GM18526 (cell line): ENCODE data around the gene RET.

Source experiments
- POLR2A ChIP-seq: IDR thresholded peaks from 3 replicates; pipeline ENCODE4 v1.6.1; 2011; ENCODE audit not compliant: insufficient read length; ENCODE audit errors: extremely low read depth

The RET gene

DNA sequence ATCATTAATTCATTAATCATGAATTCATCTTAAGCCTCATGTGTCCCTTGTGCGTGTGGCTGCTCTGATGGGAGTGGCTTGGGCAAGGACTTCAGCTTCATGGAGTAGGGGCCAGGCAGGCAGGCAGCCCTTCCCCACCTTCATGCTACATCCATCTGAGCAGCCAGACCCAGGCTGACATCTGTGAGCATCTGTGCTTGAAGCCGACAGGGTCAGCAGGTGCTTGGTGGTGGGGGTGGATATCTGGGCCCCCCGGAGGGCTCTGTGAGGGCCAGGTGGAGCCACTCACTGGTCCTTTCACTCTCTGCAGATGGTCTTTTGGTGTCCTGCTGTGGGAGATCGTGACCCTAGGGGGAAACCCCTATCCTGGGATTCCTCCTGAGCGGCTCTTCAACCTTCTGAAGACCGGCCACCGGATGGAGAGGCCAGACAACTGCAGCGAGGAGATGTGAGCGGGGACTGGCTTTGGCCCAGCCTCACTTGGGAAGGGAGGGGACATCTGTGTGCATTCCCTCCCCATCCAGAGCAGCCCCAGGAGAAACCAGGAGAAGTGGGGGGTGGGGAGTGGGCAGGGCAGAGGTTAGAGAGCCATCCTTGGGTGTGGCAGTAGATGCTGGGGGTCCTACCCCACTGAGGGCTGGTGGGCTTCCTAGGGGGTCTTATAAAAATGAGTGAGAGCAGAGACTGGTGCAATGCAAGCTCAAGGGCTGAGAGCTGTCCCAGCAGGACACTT, 46.7 kb downstream of the RET start:
- no peak for TF ChIP-seq POLR2A

DNA sequence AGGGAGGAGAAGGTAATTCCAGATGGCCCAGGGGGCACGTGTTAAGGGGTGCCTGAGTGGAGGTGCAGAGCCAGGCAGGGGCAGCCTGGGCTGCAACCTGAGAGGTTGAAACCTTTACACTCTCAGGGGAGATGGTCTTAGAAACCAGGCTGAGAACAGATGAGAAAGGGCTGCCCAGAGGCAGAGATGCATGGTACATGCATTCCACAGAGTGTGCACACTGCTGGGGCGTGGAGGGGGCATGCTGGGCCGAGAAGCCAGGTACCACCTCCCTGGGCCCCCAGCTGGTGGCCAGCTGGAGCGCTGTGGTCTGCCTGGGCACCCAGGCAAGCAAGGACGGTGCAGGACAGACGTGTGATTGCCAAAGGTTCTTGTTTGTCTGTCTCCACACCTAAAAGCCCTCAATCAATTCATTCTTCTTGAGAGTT, 47.2 kb downstream of the RET start:
- no peak for TF ChIP-seq POLR2A

DNA sequence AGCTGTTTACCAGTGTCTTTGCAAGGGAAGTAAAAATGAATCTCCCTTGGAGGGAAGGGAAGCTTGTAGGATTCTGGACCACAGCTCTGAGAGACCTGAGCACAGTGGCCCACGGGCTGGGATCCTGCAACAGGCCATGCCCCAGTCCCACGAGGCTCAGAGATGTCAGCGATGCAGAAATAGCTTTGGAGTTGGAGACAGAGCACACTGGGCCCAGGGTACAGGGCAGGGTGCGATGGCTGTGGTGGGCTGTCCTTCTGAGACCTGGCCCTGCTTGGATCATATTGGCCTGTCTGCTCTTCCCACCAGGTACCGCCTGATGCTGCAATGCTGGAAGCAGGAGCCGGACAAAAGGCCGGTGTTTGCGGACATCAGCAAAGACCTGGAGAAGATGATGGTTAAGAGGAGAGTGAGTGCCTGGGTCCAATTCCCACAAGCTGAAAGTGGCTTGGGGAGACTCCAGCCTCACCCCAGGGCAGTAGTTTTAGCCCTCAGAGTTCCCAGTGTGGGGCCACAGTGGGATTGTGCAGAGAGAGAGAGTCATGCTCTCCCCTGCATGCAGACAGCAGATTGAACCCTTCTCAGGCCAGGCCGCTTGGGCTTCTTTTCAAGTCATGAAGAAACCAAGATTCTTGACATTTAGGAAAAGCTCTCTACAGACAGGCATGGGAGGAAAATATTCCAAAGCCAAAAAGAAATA, 47.9 kb downstream of the RET start:
- no peak for TF ChIP-seq POLR2A

DNA sequence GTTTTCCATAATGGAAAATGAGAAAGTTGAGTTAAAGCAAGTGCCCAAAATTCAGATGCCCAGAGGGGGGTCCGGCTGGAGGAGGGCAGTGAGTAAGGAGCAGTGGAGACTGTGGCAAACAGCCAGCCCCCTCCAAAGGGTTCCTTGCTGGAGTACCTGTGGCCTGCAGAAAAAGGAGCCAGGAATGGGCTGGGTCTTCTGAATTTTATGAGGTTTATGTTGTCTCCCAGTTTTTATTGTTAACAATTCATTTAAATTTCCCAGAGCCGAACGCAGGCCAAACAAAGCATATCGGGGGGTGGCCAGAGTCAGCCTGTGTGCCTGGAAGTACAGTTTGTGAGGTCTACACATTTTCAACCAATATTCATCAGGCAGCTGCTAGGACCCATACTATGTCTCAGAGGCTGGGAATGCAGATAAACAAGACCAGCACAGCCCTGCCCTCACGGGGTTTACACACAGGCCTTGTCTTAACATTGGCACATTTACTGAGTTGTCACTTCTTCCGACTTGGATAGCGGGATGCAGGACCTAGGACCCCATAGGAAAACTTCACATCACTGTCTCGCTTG, 48.5 kb downstream of the RET start:
- no peak for TF ChIP-seq POLR2A

DNA sequence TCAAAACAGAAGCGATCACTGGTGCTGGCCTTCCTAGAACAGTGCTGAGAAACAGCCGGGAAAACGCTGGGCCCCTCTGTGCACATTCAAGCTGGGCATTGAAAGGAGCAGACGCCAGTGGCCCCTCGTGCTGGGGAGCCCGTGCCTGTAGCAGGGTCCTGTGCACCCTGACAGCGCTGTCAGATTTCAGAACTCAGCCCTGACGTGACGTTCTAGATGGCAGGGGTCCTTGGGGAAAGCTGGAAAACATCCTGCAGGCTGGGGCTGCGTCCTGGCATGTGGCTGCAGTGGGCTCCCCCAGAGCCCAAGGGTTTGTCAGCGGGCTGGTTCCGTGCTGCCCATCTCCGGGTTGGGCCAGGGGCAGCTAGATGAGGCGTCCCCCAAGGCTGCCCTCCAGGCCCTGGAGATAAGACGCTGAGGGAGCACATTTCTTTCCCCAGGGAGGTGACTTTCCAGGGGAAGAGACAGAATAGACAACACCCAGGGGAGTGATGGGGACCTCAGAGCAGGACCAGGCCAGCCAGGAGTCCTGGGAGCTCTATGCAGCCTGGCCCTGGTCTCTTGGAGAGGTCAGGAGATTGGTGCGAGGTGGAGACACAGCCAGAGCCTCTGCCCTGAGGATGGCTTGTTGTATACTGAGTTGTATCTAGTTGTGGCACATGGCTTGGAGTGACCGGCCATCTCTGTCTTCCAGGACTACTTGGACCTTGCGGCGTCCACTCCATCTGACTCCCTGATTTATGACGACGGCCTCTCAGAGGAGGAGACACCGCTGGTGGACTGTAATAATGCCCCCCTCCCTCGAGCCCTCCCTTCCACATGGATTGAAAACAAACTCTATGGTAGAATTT, 49.2 kb downstream of the RET start:
- TF ChIP-seq POLR2A: no peak

DNA sequence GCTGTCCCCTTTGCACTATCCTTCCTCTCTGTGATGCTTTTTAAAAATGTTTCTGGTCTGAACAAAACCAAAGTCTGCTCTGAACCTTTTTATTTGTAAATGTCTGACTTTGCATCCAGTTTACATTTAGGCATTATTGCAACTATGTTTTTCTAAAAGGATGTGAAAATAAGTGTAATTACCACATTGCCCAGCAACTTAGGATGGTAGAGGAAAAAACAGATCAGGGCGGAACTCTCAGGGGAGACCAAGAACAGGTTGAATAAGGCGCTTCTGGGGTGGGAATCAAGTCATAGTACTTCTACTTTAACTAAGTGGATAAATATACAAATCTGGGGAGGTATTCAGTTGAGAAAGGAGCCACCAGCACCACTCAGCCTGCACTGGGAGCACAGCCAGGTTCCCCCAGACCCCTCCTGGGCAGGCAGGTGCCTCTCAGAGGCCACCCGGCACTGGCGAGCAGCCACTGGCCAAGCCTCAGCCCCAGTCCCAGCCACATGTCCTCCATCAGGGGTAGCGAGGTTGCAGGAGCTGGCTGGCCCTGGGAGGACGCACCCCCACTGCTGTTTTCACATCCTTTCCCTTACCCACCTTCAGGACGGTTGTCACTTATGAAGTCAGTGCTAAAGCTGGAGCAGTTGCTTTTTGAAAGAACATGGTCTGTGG, 50.0 kb downstream of the RET start:
- no peak for TF ChIP-seq POLR2A

DNA sequence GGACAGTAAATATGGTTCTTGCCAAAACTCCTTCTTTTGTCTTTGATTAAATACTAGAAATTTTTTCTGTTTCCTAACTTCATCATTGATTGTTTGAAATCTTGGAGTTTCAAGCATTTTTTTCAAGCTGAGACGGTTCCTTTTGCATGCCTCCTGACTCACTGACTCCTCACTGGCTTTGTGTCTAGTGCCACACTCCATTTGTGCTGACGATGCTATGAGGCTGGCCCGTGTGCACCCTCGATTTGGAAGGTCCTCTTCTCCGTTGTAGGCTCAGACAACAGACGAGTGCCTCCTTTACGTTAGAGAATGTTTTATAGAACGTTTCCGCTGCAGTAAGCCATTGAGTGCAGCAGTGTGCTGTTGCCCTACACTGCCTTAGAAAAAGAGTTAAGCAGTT, 50.6 kb downstream of the RET start:
- no peak for TF ChIP-seq POLR2A

DNA sequence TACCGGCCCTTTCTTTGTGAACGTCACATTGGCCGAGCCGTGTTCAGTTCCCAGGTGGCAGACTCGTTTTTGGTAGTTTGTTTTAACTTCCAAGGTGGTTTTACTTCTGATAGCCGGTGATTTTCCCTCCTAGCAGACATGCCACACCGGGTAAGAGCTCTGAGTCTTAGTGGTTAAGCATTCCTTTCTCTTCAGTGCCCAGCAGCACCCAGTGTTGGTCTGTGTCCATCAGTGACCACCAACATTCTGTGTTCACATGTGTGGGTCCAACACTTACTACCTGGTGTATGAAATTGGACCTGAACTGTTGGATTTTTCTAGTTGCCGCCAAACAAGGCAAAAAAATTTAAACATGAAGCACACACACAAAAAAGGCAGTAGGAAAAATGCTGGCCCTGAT, 51.5 kb downstream of the RET start:
- no peak for TF ChIP-seq POLR2A

DNA sequence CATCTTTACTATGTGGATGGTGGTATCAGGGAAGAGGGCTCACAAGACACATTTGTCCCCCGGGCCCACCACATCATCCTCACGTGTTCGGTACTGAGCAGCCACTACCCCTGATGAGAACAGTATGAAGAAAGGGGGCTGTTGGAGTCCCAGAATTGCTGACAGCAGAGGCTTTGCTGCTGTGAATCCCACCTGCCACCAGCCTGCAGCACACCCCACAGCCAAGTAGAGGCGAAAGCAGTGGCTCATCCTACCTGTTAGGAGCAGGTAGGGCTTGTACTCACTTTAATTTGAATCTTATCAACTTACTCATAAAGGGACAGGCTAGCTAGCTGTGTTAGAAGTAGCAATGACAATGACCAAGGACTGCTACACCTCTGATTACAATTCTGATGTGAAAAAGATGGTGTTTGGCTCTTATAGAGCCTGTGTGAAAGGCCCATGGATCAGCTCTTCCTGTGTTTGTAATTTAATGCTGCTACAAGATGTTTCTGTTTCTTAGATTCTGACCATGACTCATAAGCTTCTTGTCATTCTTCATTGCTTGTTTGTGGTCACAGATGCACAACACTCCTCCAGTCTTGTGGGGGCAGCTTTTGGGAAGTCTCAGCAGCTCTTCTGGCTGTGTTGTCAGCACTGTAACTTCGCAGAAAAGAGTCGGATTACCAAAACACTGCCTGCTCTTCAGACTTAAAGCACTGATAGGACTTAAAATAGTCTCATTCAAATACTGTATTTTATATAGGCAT, 52.3 kb downstream of the RET start:
- TF ChIP-seq POLR2A: no peak

DNA sequence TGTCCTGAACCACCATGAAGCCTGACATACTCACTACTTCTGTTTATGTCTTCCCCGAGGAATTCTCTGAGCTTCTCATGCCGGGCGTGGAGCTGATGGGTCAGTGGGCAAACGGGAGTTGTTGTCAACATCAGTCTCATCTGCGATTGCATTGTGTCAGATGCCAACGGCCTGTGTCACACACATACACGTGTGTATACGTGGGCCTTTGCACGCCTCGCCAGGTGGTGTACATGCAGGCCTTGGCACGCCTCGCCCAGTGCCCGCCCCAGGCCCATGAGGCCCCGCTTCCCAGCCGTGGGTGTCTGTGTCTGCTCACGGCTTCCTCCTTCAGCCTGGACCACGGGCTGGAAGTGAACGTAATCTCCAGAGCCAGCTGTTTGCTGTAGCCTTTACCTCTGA, 53.9 kb downstream of the RET start:
- TF ChIP-seq POLR2A: no peak

DNA sequence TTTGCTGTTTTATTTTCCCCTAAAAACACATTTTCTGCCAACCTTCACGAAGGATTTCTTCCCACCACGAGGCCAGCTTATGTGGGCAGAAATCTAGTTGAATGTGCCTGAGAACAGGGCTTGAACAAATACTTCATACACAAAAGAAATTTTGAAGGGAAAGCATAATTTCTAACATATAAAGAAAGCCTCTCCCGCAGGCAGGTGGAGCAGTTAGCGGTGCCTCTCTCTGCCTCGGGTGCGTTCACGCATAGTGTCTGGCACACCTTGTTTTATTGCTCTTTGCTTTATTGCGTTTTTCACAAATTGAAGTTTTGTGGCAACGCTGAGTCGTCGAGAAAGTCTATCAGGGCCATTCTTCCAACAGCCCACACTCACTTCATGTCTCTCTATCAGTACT, 54.4 kb downstream of the RET start:
- no peak for TF ChIP-seq POLR2A

DNA sequence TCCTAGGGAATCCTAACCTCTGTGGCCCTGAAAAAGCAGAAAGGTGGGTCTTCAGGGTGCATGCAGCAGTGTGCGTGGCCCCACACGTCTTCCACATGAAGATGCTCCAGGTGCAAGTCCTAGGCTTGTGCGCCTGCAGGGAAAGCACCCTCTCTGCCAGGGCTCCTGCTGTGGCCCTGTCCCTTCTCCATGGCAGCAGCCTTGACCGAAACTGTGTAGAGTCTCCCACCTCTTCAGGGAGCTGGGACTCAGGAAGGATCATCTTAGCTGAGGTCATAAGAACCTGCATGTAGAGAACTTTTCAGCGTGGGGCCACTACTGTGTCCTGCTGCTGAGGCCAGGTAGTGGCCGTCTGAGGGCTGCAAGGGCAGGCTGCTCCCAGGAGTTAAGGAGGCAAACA, 55.0 kb downstream of the RET start:
- no peak for TF ChIP-seq POLR2A

DNA sequence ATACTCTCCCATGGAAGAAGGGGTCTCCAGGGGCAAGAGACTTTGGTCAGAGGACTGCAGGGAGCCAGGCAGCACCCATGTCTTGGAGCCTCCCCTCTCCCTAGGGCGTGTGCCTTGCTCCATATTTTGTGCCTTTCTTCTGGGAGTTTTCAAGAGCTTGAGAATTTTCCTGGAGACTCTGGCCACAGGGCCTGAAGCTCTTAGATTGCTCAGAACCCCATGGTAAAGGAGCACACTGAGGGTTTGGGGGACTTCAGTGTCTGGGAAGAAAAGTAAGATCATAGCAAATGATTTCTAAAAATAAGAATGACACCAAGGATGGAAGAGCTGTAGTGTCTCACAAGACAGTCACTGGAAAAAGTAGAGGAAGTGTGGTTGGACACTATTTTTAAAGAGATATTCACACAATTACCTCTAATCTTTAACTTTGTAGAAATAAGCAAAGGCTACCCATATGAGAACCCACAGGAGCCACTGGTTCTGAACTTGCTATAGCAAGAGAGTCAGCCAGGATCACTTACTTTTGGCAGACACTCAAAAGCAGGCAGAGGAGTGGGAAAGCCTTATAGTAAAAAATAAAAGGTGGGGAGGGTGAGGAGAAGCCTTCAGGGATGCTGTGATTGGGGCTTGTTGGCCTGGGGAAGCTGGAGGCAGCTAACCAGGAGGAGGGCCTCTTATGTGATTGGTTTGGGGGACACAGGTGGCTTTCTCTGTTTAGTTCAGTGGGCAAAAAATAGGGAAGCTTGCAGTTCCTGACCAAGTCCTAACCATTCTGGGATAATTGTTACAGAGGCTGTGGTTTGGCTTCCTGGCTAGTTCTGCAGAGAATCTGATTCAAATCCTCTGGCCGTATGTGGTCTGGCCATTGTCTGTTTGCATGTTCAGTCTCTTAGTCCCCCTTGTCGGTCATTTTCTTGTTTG, 56.3 kb downstream of the RET start:
- no peak for TF ChIP-seq POLR2A

DNA sequence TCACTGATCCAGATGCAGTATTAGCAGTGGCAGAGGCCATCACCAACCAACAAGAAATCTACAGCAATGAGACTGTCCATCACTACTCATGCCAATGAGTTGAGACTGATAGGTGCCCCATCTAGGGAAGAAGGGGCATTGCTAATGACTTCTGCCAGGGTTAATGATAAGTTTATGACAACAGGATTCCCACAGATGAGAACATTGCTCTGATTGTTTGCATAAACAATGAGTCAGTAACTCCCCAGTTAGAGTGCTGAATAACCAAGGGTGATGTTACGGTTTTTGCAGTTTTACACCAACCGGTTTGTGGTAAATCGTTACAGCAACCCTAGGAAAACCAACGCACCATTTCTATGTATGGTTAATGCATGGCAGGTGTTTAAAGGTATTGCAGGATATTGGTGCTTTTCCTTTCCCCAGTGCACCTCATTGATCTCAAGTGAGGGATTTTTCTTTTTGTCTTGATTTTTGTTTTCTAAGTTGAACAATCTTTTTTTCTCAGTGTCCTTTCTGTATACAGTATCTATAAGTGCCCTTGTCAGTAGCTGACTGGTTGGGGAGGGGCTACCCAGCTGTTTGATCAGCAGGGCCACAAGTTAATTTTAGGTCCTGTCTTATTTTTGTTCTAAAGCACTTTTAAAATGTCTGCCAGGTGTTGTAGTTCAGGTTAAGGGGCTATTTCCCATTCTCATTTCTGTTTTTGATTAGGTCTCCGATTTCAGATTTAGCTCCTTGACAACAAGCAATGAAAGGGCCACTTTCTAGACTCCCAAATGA, 57.4 kb downstream of the RET start:
- no peak for TF ChIP-seq POLR2A
